Stimulated activated naive CD4-positive, alpha-beta T cell (primary cell): Measurements from ENCODE around the gene ASTL.

Source experiments
- DNase-seq, 6 experiments: peaks; one replicate each; lab custom pipeline; 2025; lab: John Stamatoyannopoulos, UW

The ASTL gene

GRCh38 chr2:96083064-96083939 is 55.0 kb downstream of the ASTL start:
- DNase-seq: no peak

DNA sequence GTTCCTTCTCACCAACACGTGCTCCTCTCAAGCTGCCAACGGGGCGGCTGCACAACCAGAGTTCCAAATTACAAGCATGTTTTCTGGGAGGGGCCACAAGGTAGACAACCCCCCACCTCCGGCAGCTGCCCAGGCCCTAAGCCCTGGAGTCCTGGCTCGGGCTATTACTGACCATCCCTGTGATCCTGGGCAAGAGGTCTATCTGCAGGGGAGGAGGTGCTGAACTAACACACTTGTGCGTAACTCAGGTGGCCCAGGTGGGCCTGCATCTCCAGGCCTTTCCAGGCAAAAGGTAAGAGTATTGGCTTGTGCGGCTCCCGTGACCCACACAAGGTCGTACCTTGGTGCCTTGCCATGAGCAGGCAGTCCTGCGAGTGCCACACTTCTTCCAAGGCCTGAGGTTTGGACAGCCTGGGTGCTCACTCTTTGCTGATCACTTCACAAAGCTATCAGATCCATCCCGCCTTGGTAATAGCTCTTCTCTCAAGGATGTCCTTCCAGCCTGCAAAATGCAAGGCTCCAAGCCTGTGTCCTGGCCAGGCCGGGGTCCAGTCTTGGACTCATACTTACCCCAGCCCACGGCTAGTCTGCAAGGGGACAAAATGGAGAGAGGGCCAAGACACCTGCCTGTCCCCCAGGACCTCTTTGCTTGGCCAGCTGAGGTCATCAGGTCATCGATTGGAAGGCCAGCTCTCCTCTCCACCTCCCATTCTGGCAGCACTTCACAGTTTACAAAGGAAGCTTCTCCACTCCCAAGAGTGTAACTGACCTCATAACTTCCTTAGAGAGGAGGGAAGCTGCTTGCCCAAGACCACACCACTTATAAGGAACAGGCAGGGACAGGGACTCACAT is 55.9 kb downstream of the ASTL start:
- no peak for DNase-seq

GRCh38 chr2:96081042-96081441 is 57.3 kb downstream of the ASTL start:
- DNase-seq: no peak

DNA sequence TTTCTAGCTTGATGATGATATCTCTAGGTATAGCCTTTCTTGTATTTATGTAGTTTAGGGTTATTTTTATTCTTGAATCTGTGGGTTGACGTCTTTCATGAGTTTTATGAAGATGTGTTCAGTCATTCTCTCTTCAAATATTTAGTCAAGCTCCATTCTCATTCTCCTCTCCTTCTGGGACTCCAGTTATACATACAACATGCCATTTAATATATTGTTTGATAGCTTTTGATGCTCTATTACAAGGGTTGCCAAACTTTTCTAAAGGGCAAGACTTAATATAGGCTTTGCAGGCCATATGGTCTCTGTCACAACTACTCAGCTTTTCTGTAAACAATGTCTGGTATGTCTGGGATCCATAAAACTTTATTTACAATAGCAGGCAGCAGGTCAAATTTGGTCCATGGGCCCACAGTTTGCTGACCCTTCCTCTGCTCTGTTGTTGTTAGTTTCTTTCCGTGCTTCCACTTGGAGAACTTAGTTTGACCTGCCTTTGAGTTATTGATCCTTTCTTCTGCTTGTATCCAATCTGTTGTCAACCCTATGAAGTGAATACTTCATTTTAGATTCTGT is 63.0 kb downstream of the ASTL start:
- DNase-seq: no peak

- no peak for DNase-seq
Observed at GRCh38 chr2:96074156-96074555, 64.1 kb downstream of the ASTL start.

DNA sequence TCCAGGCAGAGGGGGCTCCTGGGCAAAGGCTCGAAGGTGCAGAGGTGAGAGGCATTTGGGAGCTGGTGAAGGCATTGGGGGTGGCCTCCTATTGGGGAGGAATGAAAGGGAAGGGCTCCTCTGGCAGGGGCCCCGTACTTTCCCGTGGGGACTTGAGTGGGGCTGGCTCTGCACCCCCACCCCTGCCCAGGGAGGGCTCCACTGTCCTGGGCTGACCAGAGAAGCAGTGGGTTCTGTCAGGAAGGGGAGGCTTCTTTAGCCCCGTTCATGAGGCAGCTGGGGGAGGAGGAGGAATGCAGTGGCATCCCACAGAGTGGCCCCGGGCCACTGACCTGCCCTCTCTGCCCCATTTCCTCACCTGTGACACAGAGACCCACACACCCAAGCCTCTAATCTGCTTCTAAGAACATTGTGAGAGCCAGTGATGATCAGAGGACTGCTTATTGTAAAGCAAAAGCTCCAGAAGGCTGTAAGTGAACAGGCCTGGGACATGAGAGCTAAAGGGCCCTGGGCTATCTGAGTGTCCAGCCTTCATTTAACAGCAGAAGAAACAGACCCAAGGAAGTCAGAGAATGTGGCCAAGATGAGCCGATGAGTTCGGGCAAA is 65.0 kb downstream of the ASTL start:
- DNase-seq: no peak
